Measurements from ENCODE around the gene TLE1. TPM values are rescaled to one million over a fixed set of nuclear protein-coding genes. Genes with fewer than 3 reads are reported as not detected.

The TLE1 gene
- total and polyA plus RNA-seq, 9 of the 15 experiments (the other 6 are each of a cell fraction or from before 2014, with no cell fraction given) = 0.11 TPM; not detected in 8

DNA sequence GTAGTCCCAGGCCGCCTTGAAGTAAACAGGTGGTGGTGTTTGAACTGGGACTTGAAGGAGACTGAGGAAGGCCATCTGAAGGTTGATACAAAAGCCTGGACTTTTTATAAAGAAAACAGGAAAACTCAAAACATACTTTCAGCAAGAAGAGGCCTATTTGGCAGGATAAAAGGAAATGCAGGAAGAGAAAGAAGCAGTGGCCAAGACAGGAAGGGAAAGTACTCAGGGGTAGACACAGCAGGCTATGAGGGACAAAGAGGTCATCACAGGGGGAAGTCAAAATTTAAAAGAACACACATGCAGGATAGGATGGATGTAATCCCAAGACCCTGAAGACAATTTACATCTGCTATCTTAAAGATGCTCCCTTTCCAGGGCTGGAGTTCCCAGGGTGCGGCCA, 13.0 kb downstream of the TLE1 start:
- H3K4me2 ChIP-seq (ENCODE audit: insufficient read depth, low read length) = no peak overlapping the region
- FAIRE-seq (no peak), DNase-seq (ENCODE audit: extremely low read depth in 1 of 4, low spot score in 3 of 4) (no peak), ATAC-seq (no peak)
- H3K9me1 ChIP-seq (ENCODE audit: control insufficient read depth, insufficient read depth, low read length) = no peaks in the 10 kb centered on the region
- H3K9ac ChIP-seq (ENCODE audit: insufficient read depth in 1 of 2, low read depth in 2 of 2, low read length in 2 of 2) = no peak overlapping the region
- H3K27me3 ChIP-seq (ENCODE audit: control insufficient read depth in 2 of 2, insufficient read depth in 2 of 2, low read length in 2 of 2) = no peaks in the 10 kb centered on the region
- H3K79me2 ChIP-seq (ENCODE audit: control insufficient read depth, insufficient read depth, low read length) = no peaks in the 10 kb centered on the region
- H3K4me3 ChIP-seq = no peak overlapping the region
- CTCF ChIA-PET (ENCODE audit: low intra/inter-chr PET ratio) = no interaction called here
- POLR2A ChIA-PET = no interaction called here
- H3K9me3 ChIP-seq (replicated peaks; ENCODE audit: control insufficient read depth, insufficient read depth, low read depth, low read length) = no peaks in the 10 kb centered on the region
- H3K4me1 ChIP-seq (replicated peaks in 1 of 2; ENCODE audit: control insufficient read depth in 2 of 2, insufficient read depth in 2 of 2, low read length in 2 of 2) = no peaks in the 10 kb centered on the region
- no peak overlapping the region for H3K27ac ChIP-seq (ENCODE audit: extremely low read depth, low read depth, low read length)
- H3K36me3 ChIP-seq (ENCODE audit: control insufficient read depth, insufficient read depth, low read length) = no peaks in the 10 kb centered on the region
- no TSS peak for BruUV-seq (replicated peaks)
- in situ Hi-C loops (cut with MboI) (no loop called here), intact Hi-C loops (cut with micrococcal nuclease) (no loop called here)
- H4K20me1 ChIP-seq (replicated peaks; ENCODE audit: control insufficient read depth, insufficient read depth, low read length) = no peaks in the 10 kb centered on the region
- no peak overlapping the region for H2AFZ ChIP-seq (ENCODE audit: low read depth, low read length)
- WGBS (ENCODE audit: insufficient coverage, low coverage, missing lambda C conversion rate) = 0% methylated on average over 2 of the region's 2 CpGs
- TF ChIP-seq, protein P1, sequence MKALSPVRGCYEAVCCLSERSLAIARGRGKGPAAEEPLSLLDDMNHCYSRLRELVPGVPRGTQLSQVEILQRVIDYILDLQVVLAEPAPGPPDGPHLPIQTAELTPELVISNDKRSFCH (CRISPR knock-in tag; IDR thresholded peaks at IDR 0.05) = no peak
- TF ChIP-seq, protein P1 (tag; IDR thresholded peaks at IDR 0.05) = no peak
- TF ChIP-seq, protein P2, sequence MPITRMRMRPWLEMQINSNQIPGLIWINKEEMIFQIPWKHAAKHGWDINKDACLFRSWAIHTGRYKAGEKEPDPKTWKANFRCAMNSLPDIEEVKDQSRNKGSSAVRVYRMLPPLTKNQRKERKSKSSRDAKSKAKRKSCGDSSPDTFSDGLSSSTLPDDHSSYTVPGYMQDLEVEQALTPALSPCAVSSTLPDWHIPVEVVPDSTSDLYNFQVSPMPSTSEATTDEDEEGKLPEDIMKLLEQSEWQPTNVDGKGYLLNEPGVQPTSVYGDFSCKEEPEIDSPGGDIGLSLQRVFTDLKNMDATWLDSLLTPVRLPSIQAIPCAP (CRISPR knock-in tag; IDR thresholded peaks at IDR 0.05; ENCODE audit: borderline replicate concordance) = no peak
- TF ChIP-seq MGA (IDR thresholded peaks at IDR 0.05) (no peak), HDAC1 (IDR thresholded peaks at IDR 0.05) (no peak), MCM7 (IDR thresholded peaks at IDR 0.05) (no peak), PHTF2 (CRISPR knock-in tag; IDR thresholded peaks at IDR 0.05) (no peak), TARDBP (IDR thresholded peaks at IDR 0.05) (no peak), ZNF24 (IDR thresholded peaks at IDR 0.05) (no peak), ZNF239 (CRISPR knock-in tag; IDR thresholded peaks at IDR 0.05) (no peak)
- TF ChIP-seq, protein P3, sequence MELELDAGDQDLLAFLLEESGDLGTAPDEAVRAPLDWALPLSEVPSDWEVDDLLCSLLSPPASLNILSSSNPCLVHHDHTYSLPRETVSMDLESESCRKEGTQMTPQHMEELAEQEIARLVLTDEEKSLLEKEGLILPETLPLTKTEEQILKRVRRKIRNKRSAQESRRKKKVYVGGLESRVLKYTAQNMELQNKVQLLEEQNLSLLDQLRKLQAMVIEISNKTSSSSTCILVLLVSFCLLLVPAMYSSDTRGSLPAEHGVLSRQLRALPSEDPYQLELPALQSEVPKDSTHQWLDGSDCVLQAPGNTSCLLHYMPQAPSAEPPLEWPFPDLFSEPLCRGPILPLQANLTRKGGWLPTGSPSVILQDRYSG (tag; conservative IDR thresholded peaks at IDR 0.05; ENCODE audit: low read depth) = no peak
